ENCODE results near the gene CFAP43. TPM values are rescaled to one million over a fixed set of nuclear protein-coding genes. Genes with fewer than 3 reads are reported as not detected.

CFAP43 gene
- total RNA-seq, 1 experiment from 2014 or later = 6.0 TPM

DNA sequence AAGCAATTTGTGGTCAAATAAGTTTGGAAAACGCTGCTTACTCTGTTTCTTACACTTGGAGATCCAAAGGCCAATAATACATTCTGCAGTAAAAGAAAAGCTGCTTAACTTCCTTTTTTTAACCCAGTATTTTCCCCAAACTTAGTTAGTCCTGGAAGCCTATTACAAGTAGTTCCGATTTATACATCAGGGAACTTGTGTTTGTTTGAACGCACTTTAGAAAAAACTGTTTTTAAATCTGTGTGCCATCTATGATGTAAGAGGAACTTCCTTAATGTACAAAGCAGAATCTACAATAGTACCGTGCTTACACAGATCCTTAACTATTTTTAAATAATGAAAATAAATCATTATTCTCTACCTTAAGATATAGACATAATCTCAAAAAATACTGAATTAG is 87.2 kb downstream of the CFAP43 start:
- TF ChIP-seq CTCF (conservative IDR thresholded peaks at IDR 0.05) (no peak), EZH2 (IDR thresholded peaks at IDR 0.05; ENCODE audit: low read depth) (no peak)
- H3F3A ChIP-seq (ENCODE audit: insufficient read depth, low read depth) = no peaks in the 10 kb centered on the region
- intact Hi-C loops (cut with micrococcal nuclease; ENCODE audit: unreplicated experiment) = no loop called here
- no peaks in the 10 kb centered on the region for H4K20me1 ChIP-seq (ENCODE audit: insufficient read depth)
- ChIA-PET POLR2A (ENCODE audit: unreplicated experiment) (no interaction called here), CTCF (no interaction called here)
- no peaks in the 10 kb centered on the region for H3K9me2 ChIP-seq (ENCODE audit: insufficient read depth)
- H3K36me3 ChIP-seq (ENCODE audit: low read depth) = no peaks in the 10 kb centered on the region
- no peaks in the 10 kb centered on the region for H3K9me3 ChIP-seq (ENCODE audit: insufficient read depth, low read depth)
- BruUV-seq (replicated peaks) = no TSS peak
- no peaks in the 10 kb centered on the region for H3K4me1 ChIP-seq (replicated peaks; ENCODE audit: insufficient read depth)
- no peak overlapping the region for H3K4me3 ChIP-seq
- no peak for DNase-seq
- no peak overlapping the region for H2AFZ ChIP-seq
- H3K27ac ChIP-seq = no peak overlapping the region
- no peak overlapping the region for H3K4me2 ChIP-seq
- H3K27me3 ChIP-seq (ENCODE audit: insufficient read depth, low read depth) = no peaks in the 10 kb centered on the region
- no peaks in the 10 kb centered on the region for H3K79me2 ChIP-seq (ENCODE audit: low read depth)

DNA sequence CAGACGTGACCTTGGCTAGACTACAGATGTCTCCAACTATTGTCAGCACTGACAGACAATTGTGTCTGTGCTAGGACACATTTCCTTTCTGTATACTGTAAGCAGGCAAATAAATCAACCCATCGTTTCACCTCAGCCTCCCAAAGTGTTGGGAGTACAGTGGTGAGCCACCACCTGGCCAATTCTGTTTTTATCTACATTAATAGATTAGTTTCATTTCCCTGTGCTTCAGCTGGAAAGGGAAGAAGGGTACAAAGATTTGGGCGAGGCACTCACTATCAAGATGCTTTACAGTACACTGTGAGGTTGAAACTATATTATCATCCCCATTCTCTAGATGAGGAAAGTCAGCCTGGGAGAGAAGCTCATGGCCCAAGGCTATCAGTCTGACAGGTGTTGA is 88.3 kb downstream of the CFAP43 start:
- BruUV-seq (replicated peaks) = no TSS peak
- POLR2A ChIA-PET (ENCODE audit: unreplicated experiment) = no interaction called here

GRCh38 chr10:104142081-104142480 is 90.1 kb downstream of the CFAP43 start:
- CTCF ChIA-PET = no interaction called here
- POLR2A ChIA-PET (ENCODE audit: unreplicated experiment) = no interaction called here
- Histone ChIP-seq H3K9me2 (ENCODE audit: insufficient read depth) (no peaks in the 10 kb centered on the region), H3K4me2 (no peak overlapping the region), H3K4me1 (replicated peaks; ENCODE audit: insufficient read depth) (no peaks in the 10 kb centered on the region), H3F3A (ENCODE audit: insufficient read depth, low read depth) (no peaks in the 10 kb centered on the region), H3K79me2 (ENCODE audit: low read depth) (no peaks in the 10 kb centered on the region), H3K27ac (no peak overlapping the region), H3K9me3 (ENCODE audit: insufficient read depth, low read depth) (no peaks in the 10 kb centered on the region), H2AFZ (no peak overlapping the region), H3K36me3 (ENCODE audit: low read depth) (no peaks in the 10 kb centered on the region), H3K4me3 (no peak overlapping the region), H3K27me3 (ENCODE audit: insufficient read depth, low read depth) (no peaks in the 10 kb centered on the region), H4K20me1 (ENCODE audit: insufficient read depth) (no peaks in the 10 kb centered on the region)
- intact Hi-C loops (cut with micrococcal nuclease; ENCODE audit: unreplicated experiment) = no loop called here
- no peak for DNase-seq
- BruUV-seq (replicated peaks) = no TSS peak
- TF ChIP-seq EZH2 (IDR thresholded peaks at IDR 0.05; ENCODE audit: low read depth) (no peak), CTCF (conservative IDR thresholded peaks at IDR 0.05) (no peak)

More for the DNA sequence above, 88.3 kb downstream of the CFAP43 start:
- H4K20me1 ChIP-seq (ENCODE audit: insufficient read depth) = no peaks in the 10 kb centered on the region
- intact Hi-C loops (cut with micrococcal nuclease; ENCODE audit: unreplicated experiment) = no loop called here
- CTCF ChIA-PET = no interaction called here
- TF ChIP-seq EZH2 (IDR thresholded peaks at IDR 0.05; ENCODE audit: low read depth) (no peak), CTCF (conservative IDR thresholded peaks at IDR 0.05) (no peak)
- no peaks in the 10 kb centered on the region for H3K9me3 ChIP-seq (ENCODE audit: insufficient read depth, low read depth)
- H3K27me3 ChIP-seq (ENCODE audit: insufficient read depth, low read depth) = no peaks in the 10 kb centered on the region
- H3K36me3 ChIP-seq (ENCODE audit: low read depth) = no peaks in the 10 kb centered on the region
- no peaks in the 10 kb centered on the region for H3K4me1 ChIP-seq (replicated peaks; ENCODE audit: insufficient read depth)
- no peak overlapping the region for H3K27ac ChIP-seq
- no peaks in the 10 kb centered on the region for H3F3A ChIP-seq (ENCODE audit: insufficient read depth, low read depth)
- no peaks in the 10 kb centered on the region for H3K79me2 ChIP-seq (ENCODE audit: low read depth)
- no peaks in the 10 kb centered on the region for H3K9me2 ChIP-seq (ENCODE audit: insufficient read depth)
- no peak overlapping the region for H2AFZ ChIP-seq
- DNase-seq = no peak
- H3K4me3 ChIP-seq = no peak overlapping the region
- H3K4me2 ChIP-seq = no peak overlapping the region
